ENCODE results near the gene SLC25A34.
A peak's percentile ranks its signal among the peaks of the same experiment; 100 is the strongest.
"Not testable (repeated sequence)": the region's sequence is repeated elsewhere in the genome, so short reads cannot be mapped to it uniquely, and the experiment has no call there.

SLC25A34 gene

GRCh38 chr1:15736038-15736891, at the start of gene SLC25A34:
Gene SLC25A34 (plus strand): TSS chr1:15736258. CDS start chr1:15736486, 228 bp downstream.
- DNase-seq = no peak

DNA sequence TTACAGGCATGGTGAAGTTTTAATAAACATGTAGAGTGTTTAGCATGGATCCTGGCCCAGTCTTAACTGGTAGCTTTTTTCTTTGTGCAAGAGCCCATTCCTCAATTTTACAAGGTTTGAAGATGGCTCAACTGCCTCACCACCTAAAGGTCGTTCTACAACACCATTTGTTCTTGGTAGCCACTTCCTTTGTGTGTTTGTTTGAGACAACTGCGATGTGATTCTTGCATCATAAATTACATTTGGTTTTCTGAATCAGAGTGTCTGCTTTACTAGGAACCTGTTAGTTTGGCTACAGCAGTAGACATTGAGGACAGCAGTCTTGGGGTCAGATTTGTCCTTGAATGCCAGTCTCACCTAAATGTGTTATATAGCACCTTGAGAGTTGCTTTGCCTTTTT, 48.6 kb upstream of the SLC25A34 start:
- DNase-seq = no peak

- DNase-seq = no peak
Measured at GRCh38 chr1:15690317-15690716, 45.7 kb upstream of the SLC25A34 start.

- DNase-seq = peak; percentile 46
Measured at GRCh38 chr1:15691434-15692032, 44.5 kb upstream of the SLC25A34 start.

GRCh38 chr1:15692121-15692682, 43.9 kb upstream of the SLC25A34 start:
- DNase-seq = no peak

GRCh38 chr1:15693371-15693770, 42.7 kb upstream of the SLC25A34 start:
- peak; percentile 64 for DNase-seq

DNA sequence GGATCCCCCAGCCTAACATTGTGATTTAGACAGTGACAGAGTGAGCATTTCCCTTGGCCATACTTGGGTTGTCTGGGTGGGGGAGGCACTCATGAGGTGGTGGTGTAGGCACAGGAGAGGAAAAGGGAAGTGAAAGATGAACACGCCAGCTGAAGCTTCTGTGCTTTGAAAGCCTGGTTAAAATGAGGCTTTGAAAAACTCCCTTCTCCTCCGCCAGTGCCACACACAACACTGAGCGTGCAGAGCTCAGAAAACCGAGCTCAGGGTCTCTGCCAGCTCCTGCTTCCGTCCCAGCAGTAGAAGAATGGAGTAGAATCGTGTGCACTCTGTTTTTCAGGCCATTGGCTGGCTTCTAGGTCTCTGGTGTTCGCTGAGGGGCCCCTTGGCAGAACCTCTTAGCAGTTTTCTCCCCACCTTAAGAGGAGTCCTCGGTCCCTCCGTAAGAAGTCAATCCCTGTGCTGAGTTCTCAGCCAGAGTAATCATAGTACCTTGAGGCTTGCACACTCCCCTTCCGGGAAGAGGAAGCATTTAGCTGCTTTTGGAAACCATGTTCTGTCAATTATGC, 39.0 kb upstream of the SLC25A34 start:
- DNase-seq = no peak

DNA sequence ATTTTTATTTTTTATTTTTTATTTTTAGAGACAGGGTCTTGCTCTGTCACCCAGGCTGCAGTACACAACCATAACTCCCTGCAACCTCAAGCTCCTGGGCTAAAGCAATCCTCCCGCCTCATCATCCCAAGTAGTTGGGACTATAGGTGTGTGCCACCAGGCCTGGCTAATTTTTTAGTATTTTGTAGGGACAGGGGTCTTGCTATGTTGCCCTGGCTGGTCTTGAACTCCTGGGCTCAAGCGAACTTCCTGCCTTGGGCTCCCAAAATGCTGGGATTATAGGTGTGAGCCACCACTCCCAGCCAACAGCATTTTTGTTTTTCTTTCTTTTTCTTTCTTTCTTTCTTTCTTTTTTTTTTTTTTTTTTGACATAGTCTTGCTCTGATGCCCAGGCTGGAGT, 37.9 kb upstream of the SLC25A34 start:
- no peak for DNase-seq

- DNase-seq = not testable (repeated sequence)
Measured at GRCh38 chr1:15699321-15699720, 36.7 kb upstream of the SLC25A34 start.

DNA sequence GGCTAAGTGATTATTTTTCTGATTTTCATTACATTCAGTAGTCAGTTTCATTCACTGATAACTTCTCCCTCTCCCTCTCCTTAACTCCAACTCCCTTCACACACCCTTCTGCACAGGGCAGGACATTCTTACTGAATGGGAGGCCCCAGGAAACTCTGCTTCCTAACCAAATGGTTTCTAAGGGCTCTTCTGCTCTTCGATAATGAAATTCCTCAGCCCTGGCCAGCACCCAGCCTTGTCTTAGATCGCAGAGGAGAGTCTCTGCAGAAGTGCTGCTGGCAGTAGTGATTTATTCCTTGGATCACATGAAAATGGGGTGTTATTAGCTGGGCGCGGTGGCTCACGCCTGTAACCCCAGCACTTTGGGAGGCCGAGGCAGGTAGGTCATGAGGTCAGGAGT, 35.5 kb upstream of the SLC25A34 start:
- DNase-seq = no peak

DNA sequence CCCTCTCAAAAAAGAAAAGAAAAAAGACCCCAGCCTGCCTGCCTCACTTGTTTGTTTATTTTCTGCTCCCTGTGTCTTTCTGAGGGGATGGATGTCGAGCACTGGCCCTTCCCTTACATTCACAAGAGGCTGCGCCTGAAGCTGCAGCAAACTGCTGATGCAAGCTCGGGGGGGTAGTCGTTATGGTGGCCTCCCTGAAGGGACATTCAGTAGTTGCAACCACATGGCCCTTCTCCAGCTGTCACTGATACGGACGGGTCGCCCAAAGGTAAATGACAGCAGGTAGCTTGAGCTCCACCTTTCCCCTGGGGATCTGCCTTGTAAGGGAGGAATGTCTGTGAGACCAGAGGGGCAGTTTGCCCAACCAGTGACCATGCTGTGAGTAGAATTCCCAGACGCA, 34.3 kb upstream of the SLC25A34 start:
- DNase-seq = no peak

DNA sequence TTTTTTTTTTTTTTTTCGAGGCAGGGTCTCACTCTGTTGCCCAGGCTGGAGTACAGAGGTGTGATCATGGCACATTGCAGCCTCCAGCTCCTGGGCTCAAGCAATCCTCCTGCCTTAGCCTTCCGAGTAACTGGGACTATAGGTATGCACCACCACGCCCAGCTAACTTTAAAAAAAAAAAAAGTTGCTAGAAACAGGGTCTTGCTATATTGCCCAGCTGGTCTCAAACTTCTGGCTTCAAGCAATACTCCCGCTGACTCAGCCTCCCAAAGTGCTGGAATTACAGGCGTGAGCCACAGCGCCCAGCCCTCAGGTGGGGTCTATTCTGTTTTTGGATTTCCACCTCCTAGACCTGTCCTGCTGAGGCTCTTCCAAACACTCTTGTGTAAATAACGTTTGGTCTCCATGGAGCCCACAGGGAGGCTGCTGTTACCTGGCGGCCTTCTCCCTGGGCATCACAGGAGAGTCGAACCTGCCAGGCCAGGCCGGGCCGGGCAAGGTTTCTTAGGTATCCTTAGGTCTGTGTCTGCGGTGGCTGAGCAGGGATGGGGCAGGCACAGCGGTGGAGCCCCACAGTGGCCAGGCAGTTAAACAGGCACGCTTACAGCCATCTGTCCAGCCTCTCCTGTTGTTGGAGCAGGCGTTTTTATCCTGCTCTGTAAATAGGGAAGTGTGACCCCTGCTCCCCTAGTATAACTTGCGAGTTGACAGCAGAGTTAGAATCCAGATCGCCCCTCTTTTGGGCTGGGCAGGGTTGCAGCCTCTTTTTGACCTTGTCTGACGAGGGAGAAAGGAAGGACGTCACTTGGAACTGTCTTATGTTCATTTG, 33.1 kb upstream of the SLC25A34 start:
- peak; percentile 67 for DNase-seq

DNA sequence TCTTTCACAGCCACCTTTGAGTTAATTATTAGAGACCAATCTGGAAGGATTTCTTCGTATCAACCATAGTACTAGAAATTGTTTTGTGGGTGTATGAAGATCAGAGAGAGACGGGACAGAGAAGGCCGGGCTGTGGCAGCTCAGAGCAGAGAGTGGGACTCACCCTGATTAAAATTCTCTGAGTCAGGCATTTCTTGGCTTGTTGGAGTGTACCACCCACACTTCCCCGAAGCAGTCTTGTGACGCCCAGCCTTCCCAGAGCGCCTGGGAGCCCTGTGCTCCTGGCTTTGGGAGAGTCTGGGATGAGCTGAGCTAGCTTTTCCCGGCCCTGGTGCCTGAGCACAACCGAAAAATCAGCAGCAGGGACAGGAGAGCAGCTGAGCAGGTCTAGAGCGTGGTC, 32.5 kb upstream of the SLC25A34 start:
- no peak for DNase-seq

DNA sequence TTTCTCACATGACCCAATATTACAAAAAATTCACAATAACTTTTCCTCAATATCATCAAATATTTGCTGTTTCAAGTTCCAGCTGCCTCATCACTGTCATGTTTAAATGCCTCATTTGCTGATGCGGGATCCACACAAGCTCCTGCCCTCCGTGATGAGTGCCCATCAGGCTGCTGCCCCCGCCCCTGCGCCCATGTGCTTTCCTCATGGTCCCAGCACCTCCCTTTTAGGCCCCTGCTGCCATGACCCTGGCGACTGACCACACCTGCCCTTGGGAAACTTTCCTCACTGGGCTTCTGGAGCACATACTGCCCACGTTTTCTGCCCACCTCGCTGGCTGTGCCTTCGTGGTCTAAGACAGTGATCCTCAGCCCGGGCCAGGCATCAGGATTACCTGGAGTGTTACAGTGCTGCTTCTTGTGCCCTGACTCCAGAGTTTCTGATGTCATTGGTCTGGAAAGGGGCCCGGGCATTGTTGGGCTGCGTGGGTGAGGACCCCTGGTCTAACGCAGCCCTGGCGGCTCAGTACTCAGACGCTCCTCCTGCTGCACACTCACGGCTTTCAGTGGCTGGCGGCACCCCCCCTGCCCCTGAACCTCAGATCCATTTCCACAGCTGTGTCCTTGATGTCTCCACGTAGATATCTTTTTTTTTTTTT, 31.4 kb upstream of the SLC25A34 start:
- no peak for DNase-seq

DNA sequence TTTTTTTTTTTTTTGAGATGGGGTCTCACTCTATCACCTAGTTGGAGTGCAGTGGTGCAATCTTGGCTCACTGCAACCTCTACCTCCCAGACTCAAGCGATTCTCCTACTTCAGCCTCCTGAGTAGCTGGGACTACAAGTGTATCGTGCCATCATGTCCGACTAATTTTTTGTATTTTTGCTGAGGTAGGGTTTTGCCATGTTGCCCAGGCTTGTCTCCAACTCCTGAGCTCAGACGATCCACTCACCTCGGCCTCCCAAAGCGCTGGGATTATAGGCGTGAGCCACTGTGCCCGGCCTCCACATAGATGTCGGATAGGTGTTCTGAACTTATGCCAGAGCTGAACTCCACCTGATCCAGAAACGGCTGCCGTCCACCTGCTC, 30.9 kb upstream of the SLC25A34 start:
- no peak for DNase-seq

- DNase-seq = no peak
Measured at GRCh38 chr1:15706751-15707150, 29.3 kb upstream of the SLC25A34 start.

- DNase-seq = no peak
Measured at GRCh38 chr1:15707239-15707925, 28.7 kb upstream of the SLC25A34 start.

- DNase-seq = no peak
Measured at GRCh38 chr1:15708486-15709137, 27.4 kb upstream of the SLC25A34 start.

DNA sequence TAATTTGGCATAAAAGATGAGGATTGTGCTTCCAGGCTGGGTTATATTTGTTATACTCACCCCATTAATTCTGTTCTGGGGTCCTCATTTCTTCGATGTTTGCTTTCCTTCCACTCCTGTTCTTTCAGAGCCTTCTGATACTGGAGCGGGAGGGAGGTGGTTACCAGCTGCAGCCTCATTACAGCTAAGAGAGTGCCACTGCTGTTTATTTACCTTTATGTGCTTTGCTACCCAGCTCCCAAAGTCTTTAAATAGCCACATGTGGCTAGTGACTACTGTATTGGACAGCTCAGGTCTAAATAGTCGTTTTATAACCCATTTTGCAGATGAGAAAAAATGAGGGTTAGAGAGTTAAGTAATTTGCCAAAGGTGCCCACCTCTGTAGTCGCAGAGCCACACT, 26.8 kb upstream of the SLC25A34 start:
- no peak for DNase-seq

DNA sequence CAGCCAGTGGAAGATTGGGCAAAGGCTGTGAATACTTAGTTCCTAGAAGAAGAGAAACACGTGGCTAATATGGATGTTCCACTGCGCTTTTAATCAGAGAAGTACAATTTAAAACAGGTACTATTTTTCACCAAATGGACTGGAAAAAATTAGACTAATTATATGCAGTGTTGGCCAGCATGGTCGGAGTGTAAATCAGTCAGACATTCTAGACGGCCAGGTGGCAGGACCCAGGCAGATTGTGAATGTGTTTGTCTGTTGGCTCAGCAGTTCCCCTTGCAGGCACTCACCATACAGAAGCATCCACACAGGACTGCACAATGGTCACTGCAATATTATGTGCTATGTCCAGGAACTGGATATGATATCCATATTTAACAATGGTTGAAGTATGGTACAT, 23.9 kb upstream of the SLC25A34 start:
- DNase-seq = peak; percentile 20

Data from NCI-H82 (cell line).